Kidney (tissue), 14 donors: Measurements from ENCODE around the gene ASPHD2. TPM values are rescaled to one million over a fixed set of nuclear protein-coding genes. Genes with fewer than 3 reads are reported as not detected.

ENCODE experiments used
- DNase-seq, 5 donors: peaks; one replicate each; pipeline ENCODE4 v3.0.0-alpha.2; 2013 to 2020
- FAIRE-seq: peaks from 2 replicates; lab custom pipeline; 2012; peaks lifted over from hg19 to GRCh38; lab: Jason Lieb, UNC
- H3K27ac ChIP-seq, 2 donors: one replicate each; pipeline ENCODE4 v1.7.0; 2013; ENCODE audit warnings: low read depth in 2 of 2, low read length in 2 of 2, inconsistent platforms in 1 of 2
- H3K27me3 ChIP-seq: one replicate; pipeline ENCODE4 v1.7.1; 2013; ENCODE audit warnings: low read length, inconsistent platforms; ENCODE audit not compliant: control insufficient read depth, insufficient read depth
- H3K36me3 ChIP-seq, 3 donors: one replicate each; pipeline versions ENCODE4 v1.7.0 to v1.7.1; 2013; ENCODE audit warnings: low read length in 3 of 3, control low read depth in 1 of 3, inconsistent platforms in 1 of 3; ENCODE audit not compliant: insufficient read depth in 3 of 3, control insufficient read depth in 2 of 3
- H3K4me1 ChIP-seq, 3 donors: one replicate each; pipeline versions ENCODE4 v1.7.0 to v1.7.1; 2013; ENCODE audit warnings: low read length in 3 of 3, inconsistent platforms in 1 of 3, low read depth in 1 of 3; ENCODE audit not compliant: control insufficient read depth in 2 of 3, insufficient read depth in 2 of 3
- H3K4me3 ChIP-seq, 3 donors: one replicate each; pipeline versions ENCODE4 v1.7.0 to v1.8.1; 2013; ENCODE audit warnings: low read length in 3 of 3, control low read depth in 1 of 3, inconsistent platforms in 1 of 3
- H3K9ac ChIP-seq, 3 donors: one replicate each; pipeline versions ENCODE4 v1.7.0 to v1.7.1; 2013; ENCODE audit warnings: low read length in 3 of 3, control low read depth in 1 of 3, inconsistent platforms in 1 of 3
- H3K9me3 ChIP-seq, 3 donors: one replicate each; pipeline versions ENCODE4 v1.7.0 to v1.7.1; 2013; ENCODE audit warnings: low read length in 3 of 3, control low read depth in 1 of 3, inconsistent platforms in 1 of 3; ENCODE audit not compliant: control insufficient read depth in 2 of 3, insufficient read depth in 1 of 3
- intact Hi-C: fragments of 100-400 bp; cut with DNase I; formaldehyde crosslinking; loops from one replicate; pipeline ENCODE4 v1.11.1; 2022
- polyA plus RNA-seq: library from polyadenylated mRNA; stranded (reverse); fragments of 350-450 nt; fragmentation: Illumina TruSeq; extraction: RNeasy Lipid Tissue Mini Kit (QIAGEN cat#74804); gene quantifications from one replicate; pipeline ENCODE4 v1.2.3, GENCODE V29; 2014; ENCODE audit warnings: low read depth, low replicate concordance; ENCODE audit not compliant: insufficient read depth
- total RNA-seq: library from RNA; stranded (reverse); fragmentation: NEBNext Ultra II Directional; extraction: Animal tissue kit (Norgen Biotek cat#: 25700); gene quantifications from one replicate; pipeline ENCODE4 v1.2.1, GENCODE V29; 2021
- TF ChIP-seq, protein P1 (sequence below): IDR thresholded peaks from 3 replicates; pipeline ENCODE4 v1.5.1; 2012; ENCODE audit warnings: mild to moderate bottlenecking, moderate library complexity, borderline replicate concordance; ENCODE audit not compliant: insufficient read depth; ENCODE audit errors: extremely low read depth
- donor health status: control.
- donor health status: control.
- donor health status: control.
- donor health status: control.
- donor health status: control.
- donor health status: DM: yes; HTN: yes; CAD: no.
- donor health status: Normal renal cell carcinoma (clear cell type).

Gene ASPHD2
- total and polyA plus RNA-seq, 2 donors from 2014 or later = 3.3 to 4.5 TPM

DNA sequence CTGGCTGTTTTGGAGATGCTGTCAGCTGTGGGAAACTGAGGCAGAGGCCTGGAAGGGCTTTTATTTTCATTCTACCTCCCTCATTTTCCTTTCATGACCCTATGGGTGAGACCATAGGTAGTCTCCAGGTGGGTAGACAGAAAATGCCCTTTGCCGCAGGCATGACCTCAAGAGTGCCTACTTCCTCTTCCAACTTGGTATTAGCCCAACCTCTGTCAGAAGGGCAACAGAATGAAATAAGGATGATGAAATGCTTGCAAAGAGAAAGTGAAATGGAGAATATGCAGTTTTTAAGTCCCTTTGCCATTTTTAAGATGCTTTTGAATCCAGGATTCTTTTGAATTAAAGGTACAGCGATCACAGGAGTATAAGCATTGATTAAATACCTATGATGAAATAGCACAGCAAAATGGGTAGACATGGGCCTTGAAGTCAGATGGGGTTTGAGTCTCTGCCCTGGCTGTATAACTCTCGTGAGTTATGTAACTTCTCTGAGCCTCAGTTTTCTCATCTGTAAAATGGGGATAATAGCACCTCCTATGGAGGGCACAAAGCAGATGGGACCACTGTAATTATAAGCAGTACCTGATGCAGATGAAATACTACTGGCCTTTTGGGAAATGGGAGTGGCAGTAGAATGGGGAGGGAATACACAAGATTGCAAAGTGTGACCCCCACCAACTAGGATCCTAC lies 3.7 kb downstream of the ASPHD2 start:
- Histone ChIP-seq H3K27me3 (no peaks in the 10 kb centered on the region), H3K9me3 (no peaks in the 10 kb centered on the region), H3K4me1 (peaks cover 0 to 12% (median 2%) of the 10 kb centered on the region in 3 donors), H3K9ac (no peak overlapping the region), H3K4me3 (no peak overlapping the region), H3K36me3 (no peaks in the 10 kb centered on the region), H3K27ac (no peak overlapping the region)
- intact Hi-C loops = no loop called here
- no peak for FAIRE-seq
- no peak for DNase-seq
- TF ChIP-seq, protein P1, sequence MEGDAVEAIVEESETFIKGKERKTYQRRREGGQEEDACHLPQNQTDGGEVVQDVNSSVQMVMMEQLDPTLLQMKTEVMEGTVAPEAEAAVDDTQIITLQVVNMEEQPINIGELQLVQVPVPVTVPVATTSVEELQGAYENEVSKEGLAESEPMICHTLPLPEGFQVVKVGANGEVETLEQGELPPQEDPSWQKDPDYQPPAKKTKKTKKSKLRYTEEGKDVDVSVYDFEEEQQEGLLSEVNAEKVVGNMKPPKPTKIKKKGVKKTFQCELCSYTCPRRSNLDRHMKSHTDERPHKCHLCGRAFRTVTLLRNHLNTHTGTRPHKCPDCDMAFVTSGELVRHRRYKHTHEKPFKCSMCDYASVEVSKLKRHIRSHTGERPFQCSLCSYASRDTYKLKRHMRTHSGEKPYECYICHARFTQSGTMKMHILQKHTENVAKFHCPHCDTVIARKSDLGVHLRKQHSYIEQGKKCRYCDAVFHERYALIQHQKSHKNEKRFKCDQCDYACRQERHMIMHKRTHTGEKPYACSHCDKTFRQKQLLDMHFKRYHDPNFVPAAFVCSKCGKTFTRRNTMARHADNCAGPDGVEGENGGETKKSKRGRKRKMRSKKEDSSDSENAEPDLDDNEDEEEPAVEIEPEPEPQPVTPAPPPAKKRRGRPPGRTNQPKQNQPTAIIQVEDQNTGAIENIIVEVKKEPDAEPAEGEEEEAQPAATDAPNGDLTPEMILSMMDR = no peak

DNA sequence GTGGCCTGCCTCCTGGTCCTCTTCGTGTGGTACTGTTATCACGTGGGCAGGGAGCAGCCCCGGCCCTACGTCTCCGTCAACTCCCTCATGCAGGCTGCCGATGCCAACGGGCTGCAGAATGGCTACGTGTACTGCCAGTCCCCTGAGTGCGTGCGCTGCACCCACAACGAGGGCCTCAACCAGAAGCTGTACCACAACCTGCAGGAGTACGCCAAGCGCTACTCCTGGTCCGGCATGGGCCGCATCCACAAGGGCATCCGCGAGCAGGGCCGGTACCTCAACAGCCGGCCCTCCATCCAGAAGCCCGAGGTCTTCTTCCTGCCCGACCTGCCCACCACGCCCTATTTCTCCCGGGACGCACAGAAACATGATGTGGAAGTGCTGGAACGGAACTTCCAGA lies 4.7 kb downstream of the ASPHD2 start:
- H3K27ac ChIP-seq = no peak overlapping the region
- no peaks in the 10 kb centered on the region for H3K27me3 ChIP-seq
- TF ChIP-seq, protein P1 = no peak
- H3K4me1 ChIP-seq = peaks cover 0 to 8% (median 2%) of the 10 kb centered on the region in 3 donors
- H3K9ac ChIP-seq = no peak overlapping the region
- FAIRE-seq = no peak
- no peak overlapping the region for H3K4me3 ChIP-seq
- intact Hi-C loops = no loop called here
- H3K9me3 ChIP-seq = no peaks in the 10 kb centered on the region
- no peak for DNase-seq
- no peaks in the 10 kb centered on the region for H3K36me3 ChIP-seq

DNA sequence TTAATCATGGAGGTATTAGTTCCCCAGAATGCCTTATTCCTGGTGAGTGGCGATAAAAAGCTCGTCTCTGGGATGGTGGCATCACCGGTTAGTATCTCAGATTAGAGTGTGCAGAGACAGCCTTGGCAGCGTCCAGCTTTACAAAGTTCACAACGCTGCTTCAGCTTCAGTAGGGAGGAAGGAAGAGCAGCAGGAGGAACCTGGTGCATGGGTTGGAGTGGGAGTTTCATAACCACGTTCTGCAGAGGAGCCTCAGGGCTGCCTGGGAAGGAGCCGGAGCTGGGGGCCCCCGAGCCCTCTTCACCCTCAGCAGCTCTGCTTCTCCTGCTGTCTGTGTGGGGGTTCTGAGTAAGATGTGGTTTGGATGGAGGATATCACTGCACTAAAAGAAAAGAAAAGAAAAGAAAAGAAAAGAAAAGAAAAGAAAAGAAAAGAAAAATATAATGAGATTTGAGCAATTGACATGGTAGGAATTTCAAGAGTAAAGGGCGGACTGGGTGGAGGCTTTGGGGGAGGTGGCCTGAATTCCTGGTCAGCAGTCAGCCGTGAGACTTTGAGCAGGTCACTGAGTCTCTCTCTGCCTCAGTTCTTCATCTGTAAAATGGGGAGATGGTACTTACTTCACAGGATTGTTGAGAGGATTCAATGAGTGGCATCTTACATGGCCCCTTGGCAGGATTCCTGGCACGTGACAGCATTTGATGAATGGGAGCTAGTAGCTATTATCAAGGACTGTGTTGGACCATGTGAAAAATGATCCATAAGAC lies 6.5 kb downstream of the ASPHD2 start:
- FAIRE-seq (no peak), DNase-seq (peak in 1 of 5 donors; percentile 42)
- no peaks in the 10 kb centered on the region for H3K27me3 ChIP-seq
- no peaks in the 10 kb centered on the region for H3K36me3 ChIP-seq
- no peak overlapping the region for H3K27ac ChIP-seq
- H3K9ac ChIP-seq = no peak overlapping the region
- intact Hi-C loops = no loop called here
- TF ChIP-seq, protein P1 = no peak
- H3K4me3 ChIP-seq = no peak overlapping the region
- peaks cover 0 to 2% (median 0%) of the 10 kb centered on the region in 3 donors for H3K4me1 ChIP-seq
- no peaks in the 10 kb centered on the region for H3K9me3 ChIP-seq
